Measurements from ENCODE around the gene SAFB2.

DNA sequence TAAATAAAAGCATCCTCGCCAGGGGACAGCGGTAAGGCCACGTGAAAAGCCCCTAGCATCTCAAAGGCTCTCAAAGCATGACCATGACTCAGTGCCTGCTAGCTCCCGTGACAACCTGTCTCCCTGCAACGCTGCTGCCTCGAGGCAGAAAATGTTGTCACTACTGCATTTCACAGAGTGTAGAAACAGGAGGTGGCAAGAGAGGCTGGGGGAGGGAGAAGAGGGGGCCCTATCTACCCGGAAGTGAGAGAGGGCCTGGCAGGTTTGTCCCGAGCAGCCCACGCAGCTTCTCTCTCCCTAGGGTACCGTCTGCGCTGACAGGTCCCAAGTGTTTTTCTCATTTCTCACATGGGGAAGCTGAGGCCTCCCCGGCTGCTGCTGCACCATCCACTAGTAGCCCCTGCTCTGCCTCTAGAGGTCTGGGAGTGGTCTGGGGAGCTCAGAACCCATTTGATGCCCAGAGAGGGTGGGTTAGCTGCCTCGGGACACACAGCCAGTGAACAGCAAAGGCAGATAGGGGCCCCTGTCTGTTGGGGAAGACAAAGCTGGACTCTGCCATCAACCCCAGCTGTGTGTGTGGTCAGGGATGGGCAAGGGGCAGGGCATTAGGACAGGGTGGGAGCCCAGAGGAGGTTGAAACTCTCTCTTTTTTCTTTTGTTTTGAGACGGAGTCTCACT, 58.5 kb downstream of the SAFB2 start:
- TF ChIP-seq ZNF335 (tag by site-specific recombination; conservative IDR thresholded peaks at IDR 0.05), result peak; percentile 39
- no peak for TF ChIP-seq ZNF776 (tag by site-specific recombination; IDR thresholded peaks at IDR 0.05; ENCODE audit: borderline replicate concordance)
- TF ChIP-seq, protein P1, sequence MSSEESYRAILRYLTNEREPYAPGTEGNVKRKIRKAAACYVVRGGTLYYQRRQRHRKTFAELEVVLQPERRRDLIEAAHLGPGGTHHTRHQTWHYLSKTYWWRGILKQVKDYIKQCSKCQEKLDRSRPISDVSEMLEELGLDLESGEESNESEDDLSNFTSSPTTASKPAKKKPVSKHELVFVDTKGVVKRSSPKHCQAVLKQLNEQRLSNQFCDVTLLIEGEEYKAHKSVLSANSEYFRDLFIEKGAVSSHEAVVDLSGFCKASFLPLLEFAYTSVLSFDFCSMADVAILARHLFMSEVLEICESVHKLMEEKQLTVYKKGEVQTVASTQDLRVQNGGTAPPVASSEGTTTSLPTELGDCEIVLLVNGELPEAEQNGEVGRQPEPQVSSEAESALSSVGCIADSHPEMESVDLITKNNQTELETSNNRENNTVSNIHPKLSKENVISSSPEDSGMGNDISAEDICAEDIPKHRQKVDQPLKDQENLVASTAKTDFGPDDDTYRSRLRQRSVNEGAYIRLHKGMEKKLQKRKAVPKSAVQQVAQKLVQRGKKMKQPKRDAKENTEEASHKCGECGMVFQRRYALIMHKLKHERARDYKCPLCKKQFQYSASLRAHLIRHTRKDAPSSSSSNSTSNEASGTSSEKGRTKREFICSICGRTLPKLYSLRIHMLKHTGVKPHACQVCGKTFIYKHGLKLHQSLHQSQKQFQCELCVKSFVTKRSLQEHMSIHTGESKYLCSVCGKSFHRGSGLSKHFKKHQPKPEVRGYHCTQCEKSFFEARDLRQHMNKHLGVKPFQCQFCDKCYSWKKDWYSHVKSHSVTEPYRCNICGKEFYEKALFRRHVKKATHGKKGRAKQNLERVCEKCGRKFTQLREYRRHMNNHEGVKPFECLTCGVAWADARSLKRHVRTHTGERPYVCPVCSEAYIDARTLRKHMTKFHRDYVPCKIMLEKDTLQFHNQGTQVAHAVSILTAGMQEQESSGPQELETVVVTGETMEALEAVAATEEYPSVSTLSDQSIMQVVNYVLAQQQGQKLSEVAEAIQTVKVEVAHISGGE (tag by site-specific recombination; conservative IDR thresholded peaks at IDR 0.05; ENCODE audit: low read depth), result no peak
- TF ChIP-seq, protein P2, sequence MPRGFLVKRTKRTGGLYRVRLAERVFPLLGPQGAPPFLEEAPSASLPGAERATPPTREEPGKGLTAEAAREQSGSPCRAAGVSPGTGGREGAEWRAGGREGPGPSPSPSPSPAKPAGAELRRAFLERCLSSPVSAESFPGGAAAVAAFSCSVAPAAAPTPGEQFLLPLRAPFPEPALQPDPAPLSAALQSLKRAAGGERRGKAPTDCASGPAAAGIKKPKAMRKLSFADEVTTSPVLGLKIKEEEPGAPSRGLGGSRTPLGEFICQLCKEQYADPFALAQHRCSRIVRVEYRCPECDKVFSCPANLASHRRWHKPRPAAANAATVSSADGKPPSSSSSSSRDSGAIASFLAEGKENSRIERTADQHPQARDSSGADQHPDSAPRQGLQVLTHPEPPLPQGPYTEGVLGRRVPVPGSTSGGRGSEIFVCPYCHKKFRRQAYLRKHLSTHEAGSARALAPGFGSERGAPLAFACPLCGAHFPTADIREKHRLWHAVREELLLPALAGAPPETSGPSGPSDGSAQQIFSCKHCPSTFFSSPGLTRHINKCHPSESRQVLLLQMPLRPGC (tag by site-specific recombination; IDR thresholded peaks at IDR 0.05), result no peak
